HG02642 (cell line): ENCODE measurements around the gene SPON1.

Experiments used
- ATAC-seq: cut with Tn5 transposase; IDR thresholded peaks from one replicate; pipeline ENCODE4 v1.9.1; 2021; ENCODE audit warnings: mild to moderate bottlenecking; ENCODE audit not compliant: unreplicated experiment, poor library complexity

The SPON1 gene

DNA sequence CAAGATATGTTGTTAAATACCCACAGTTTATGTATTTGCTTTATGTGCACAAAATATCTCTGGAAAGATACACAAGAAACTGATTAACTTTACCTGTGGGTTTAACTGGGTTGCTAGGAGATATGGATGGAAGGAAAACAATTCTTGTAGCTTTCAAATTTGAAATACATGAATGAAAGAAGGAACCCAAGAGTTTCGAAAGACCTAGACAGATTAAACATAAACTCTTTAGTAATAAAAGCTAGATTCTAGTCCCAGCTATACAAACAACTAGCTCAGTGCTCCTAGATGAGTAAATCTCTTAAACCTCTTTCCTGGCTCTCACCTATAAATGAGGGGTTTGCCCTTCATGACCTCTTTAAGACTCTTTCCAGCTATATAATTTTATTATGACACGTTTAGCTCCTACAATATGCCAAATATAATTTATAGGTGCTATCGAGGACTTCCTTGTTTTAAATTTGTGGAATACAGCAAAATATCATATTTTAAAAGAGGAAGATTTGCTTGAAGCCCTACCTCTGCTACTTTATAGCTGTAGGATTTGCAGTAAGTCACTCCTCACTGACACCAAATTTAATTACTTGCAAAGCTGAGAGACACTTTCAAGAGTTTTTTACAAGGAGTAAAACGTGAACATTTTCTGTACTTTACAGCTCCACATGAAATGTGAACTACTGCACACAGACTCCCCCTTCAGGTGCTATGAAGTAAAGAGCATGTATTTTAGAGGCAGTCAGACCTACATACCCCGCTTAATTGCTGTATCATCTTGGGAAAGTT is 345.8 kb downstream of the SPON1 start:
- peak; percentile 37 for ATAC-seq

DNA sequence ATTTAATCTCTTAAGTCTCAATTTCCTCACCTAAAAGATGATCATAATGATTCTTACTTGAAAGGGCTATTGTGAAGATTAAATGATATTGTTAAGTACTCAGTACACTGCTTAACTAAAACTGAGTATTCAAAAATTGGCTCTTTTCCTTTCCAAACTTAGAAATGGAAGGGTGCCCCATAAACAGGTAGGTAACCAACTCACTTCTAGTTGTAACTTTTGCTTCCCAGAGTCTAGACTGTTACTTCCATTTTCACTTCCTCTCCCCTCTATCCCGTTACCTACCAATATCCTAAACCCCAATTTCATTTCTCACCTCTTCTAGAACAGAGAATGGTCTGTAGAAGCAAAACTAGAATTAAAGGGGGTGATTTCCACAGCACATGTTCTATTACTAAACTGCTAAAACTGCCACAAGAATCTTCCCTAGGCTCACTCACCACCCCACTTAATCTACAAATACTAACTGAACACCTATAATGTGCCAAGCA is 346.4 kb downstream of the SPON1 start:
- ATAC-seq = peak; percentile 38

GRCh38 chr11:14309425-14310192 is 347.1 kb downstream of the SPON1 start:
- ATAC-seq = no peak

GRCh38 chr11:14310679-14311078 is 348.2 kb downstream of the SPON1 start:
- ATAC-seq = no peak

GRCh38 chr11:14312736-14313438 is 350.4 kb downstream of the SPON1 start:
- no peak for ATAC-seq

DNA sequence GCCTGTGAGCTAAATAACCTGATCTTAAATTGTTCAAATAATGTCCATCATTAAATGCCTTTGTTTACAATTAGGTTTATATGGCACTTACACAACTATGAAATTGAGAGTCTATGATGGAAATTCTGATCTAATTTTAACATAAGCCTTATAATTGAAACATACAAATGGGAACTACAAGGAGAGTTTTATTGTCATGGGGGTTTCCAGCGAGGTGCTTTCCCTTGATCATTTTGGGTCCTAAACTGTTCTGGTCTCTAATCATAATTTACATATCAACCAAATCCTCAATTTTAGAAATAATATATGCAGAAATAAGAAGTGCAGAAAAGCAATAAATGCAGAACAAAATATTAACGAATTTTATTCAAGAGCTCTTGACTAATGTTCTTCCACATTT is 351.6 kb downstream of the SPON1 start:
- ATAC-seq = no peak

GRCh38 chr11:14315130-14315529 is 352.6 kb downstream of the SPON1 start:
- peak; percentile 32 for ATAC-seq
